GM21447 (cell line): Measurements from ENCODE around the gene MAP4K3.
A peak's percentile ranks its signal among the peaks of the same experiment; 100 is the strongest.

ENCODE experiments used
- ATAC-seq: cut with Tn5 transposase; IDR thresholded peaks from one replicate; pipeline ENCODE4 v1.9.1; 2021; ENCODE audit not compliant: unreplicated experiment

Gene MAP4K3

GRCh38 chr2:39445934-39446333, 8.8 kb upstream of the MAP4K3 start:
- ATAC-seq = no peak

GRCh38 chr2:39443009-39443408, 5.9 kb upstream of the MAP4K3 start:
- no peak for ATAC-seq

- peak; percentile 41 for ATAC-seq
Measured at GRCh38 chr2:39437522-39438296, 624 bp upstream of the MAP4K3 start.

- ATAC-seq = no peak
Measured at GRCh38 chr2:39435741-39436591, 1.1 kb downstream of the MAP4K3 start.

GRCh38 chr2:39435234-39435633, 1.9 kb downstream of the MAP4K3 start:
- ATAC-seq = no peak

- ATAC-seq = no peak
Measured at GRCh38 chr2:39434233-39434897, 2.7 kb downstream of the MAP4K3 start.

- ATAC-seq = no peak
Measured at GRCh38 chr2:39433586-39434195, 3.4 kb downstream of the MAP4K3 start.

GRCh38 chr2:39432701-39433100, 4.4 kb downstream of the MAP4K3 start:
- ATAC-seq = no peak

- no peak for ATAC-seq
Measured at GRCh38 chr2:39431592-39432316, 5.3 kb downstream of the MAP4K3 start.

- ATAC-seq = no peak
Measured at GRCh38 chr2:39429746-39430145, 7.3 kb downstream of the MAP4K3 start.

- ATAC-seq = no peak
Measured at GRCh38 chr2:39424951-39425350, 12.1 kb downstream of the MAP4K3 start.

- ATAC-seq = no peak
Measured at GRCh38 chr2:39422700-39423099, 14.4 kb downstream of the MAP4K3 start.

- ATAC-seq = no peak
Measured at GRCh38 chr2:39421354-39421753, 15.7 kb downstream of the MAP4K3 start.

- ATAC-seq = no peak
Measured at GRCh38 chr2:39419282-39420223, 17.5 kb downstream of the MAP4K3 start.

GRCh38 chr2:39418491-39418890, 18.6 kb downstream of the MAP4K3 start:
- ATAC-seq = no peak

- ATAC-seq = no peak
Measured at GRCh38 chr2:39416140-39416539, 20.9 kb downstream of the MAP4K3 start.

GRCh38 chr2:39413063-39413737, 23.9 kb downstream of the MAP4K3 start:
- ATAC-seq = no peak

GRCh38 chr2:39411181-39411944, 25.7 kb downstream of the MAP4K3 start:
- ATAC-seq = no peak
